Retina (tissue), 1 donor: ENCODE measurements around the gene GRM4.
A peak's percentile ranks its signal among the peaks of the same experiment; 100 is the strongest.

Experiments
- DNase-seq: peaks from one replicate; pipeline ENCODE4 v3.0.0-alpha.2; 2016

The GRM4 gene

DNA sequence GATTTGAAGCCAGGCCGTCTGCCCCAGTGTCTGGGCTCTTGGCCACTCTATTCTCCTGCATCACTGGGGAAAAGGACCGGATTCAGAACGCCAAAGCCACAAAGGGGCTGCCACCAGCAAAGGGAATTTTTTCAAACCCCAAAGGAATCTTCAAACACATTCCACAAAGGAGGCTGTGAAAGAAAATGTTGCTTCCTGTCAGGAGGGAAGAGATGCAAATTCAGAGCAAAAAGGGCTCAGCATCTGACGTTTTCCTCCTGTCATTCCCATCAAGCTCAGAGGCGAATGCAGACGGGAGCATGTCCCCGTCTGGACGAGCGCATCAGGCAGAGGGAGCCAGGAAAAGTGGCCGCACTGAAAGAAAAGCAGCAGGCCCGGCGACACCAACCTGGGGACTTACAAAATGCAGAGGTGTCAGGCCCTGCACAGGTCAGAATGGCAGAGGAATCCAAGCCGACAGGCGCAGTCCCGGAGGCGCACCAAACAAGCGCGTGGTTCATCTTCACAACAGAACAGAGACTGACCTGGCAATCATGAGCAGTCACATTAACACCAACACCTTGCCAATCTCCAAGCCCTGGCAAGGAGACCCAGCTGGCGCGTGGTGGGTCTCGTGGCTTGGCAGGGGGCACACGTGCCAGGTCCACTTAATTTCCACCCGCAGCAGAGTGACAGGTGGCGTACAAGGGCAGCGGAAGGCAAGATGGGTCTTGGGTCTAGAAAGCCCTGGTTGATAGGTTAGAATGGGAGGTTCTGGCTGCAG is 62.8 kb downstream of the GRM4 start:
- no peak for DNase-seq

DNA sequence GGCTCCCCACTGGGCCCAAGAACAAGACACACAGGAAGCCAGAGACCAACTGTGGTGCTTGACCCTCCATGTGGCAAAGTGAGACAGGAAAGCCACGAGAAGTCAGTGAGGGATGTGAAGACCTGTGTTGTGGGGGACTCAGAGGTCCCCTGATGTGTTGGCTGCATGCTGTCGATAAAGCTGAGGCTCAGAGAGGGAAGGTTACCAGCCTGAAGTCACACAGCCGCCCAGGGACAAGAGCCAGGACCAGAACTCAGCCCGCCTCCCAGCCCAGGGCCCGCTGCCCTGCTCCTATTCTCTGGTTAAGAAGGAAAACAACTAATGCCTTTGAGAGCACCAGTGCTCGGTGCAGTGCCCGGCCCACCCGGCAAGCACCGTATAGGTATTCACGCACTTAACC is 63.5 kb downstream of the GRM4 start:
- DNase-seq, result no peak

DNA sequence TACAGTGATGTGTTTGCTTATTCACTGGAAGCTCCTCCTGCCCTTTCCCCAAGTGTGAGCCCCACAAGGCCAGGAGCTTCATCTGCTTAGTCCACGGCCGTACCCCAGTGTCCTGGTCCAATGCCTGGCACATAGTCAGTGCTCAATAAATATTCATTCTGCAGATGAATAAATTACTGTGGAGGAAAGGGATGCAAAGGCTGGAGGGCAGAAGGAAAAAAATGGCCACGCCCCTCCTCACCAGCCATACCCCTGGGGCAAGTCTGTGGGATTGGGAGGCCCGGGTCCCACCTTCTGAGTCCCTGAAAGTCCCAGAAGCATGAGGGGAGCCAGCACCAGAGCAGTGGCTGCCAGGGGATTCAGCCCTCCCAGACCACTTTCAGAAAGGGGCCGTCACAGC is 65.5 kb downstream of the GRM4 start:
- DNase-seq, result no peak

DNA sequence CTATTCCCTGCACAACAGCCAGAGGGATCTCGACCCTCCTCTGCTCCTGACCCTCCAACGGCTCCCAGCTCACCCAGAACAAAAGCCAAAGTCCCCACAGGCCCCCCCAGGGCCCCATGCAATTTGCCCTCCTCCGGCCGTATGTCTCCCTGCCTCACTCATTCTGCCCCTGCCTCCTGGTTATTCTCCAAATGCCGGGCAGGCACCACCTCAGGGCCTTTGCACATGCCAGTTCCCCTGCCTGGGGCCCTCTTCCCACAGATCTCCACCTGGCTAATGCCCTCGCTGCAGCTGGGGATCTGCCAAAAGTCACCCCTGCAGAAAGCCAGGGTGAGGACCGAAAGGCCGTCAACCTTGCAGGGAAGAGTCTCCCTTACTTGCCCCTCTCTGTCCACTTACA is 66.0 kb downstream of the GRM4 start:
- DNase-seq, result no peak

DNA sequence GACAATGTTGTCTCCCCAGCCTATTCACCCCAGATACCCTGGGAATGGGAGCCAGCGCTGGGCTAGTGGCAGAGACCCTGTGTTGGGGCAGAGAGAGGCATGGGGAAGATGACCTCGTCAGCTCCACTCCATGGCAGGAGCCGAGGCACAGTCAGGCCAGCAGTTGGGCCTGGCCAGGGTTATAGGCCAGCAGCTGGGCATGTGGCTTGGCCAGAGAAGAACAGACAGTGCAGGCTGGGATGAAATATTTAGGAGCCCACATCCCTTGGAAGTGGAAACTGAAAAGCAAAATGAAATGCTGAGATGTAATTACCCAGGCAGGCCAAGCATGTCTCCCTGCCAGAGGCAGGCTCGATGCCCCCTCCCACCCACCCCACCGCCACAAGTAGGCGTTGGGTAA is 70.0 kb downstream of the GRM4 start:
- no peak for DNase-seq

DNA sequence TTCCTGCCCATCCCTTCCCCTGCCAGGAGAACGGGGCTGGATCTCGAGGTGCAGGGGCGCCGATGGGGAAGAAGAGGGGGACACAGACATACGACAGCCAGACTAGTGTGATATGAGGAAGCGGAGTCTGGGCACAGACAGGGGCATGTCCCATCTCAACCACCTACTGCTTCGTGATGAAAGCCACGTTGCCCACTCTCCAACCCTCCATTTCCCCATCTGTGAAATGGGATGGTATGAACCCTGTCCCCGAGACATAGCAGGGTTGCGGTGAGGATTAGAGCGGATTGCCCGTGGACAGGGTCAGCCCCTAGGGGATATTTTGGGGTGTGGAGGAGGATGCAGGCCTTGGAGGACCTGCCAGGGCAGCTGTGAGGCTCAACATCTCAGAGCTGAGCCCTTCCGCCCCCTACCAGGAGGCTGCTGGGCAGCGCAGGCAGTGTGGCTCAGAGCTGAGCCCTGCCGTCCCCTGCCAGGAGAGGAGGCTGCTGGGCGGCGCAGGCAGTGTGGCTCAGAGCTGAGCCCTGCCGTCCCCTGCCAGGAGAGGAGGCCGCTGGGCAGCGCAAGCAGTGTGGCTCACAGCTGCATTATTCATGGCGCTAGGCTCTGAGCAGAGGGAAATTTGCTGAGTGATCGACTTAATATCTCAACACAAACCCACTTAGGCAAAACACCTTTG is 71.7 kb downstream of the GRM4 start:
- no peak for DNase-seq

DNA sequence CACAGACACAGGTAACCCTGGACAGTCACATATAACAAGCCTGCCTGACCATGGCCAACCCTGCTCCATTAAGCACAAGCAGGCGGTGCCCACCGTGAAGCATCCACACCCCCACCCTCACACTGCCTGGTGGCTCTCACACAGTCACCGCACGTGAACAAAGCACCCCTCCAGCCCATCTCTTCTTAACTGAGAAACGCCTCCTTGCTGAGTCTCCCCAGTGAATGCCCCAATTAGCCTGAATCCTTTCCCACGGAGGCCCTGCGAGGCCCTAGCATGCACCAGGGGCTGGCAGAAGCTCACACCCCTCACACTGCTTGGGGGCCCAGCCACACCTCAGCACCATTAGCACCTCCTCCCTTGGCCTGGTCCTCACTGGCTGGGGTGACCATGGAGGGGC is 72.3 kb downstream of the GRM4 start:
- DNase-seq, result peak; percentile 57

DNA sequence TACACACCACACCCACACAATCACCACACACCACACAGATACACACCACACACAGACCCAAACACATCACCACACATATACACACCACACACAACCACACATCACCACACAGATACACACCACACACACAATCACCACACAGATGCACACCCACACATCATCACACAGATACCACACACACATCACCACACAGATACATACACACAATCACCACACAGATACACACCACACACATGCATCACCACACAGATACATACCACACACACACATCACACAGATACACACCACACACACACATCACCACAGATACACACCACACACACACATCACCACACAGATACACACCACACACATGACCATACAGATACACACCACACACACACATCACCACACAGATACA is 73.2 kb downstream of the GRM4 start:
- DNase-seq, result no peak

DNA sequence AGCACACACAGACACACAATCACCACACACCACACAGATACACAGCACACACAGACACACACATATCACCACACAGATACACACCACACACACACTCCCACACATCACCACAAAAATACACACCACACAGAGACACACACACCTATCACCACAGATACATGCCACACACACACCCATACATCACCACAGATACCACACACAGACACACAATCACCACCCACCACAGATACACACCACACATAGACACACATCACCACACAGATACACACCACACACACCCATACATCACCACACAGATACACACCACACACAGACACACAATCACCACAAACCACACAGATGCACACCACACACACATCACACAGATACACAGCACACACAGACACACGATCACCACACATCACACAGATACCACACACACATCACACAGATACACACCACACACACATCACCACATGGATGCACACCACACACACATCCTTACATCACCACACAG is 74.0 kb downstream of the GRM4 start:
- DNase-seq, result no peak

DNA sequence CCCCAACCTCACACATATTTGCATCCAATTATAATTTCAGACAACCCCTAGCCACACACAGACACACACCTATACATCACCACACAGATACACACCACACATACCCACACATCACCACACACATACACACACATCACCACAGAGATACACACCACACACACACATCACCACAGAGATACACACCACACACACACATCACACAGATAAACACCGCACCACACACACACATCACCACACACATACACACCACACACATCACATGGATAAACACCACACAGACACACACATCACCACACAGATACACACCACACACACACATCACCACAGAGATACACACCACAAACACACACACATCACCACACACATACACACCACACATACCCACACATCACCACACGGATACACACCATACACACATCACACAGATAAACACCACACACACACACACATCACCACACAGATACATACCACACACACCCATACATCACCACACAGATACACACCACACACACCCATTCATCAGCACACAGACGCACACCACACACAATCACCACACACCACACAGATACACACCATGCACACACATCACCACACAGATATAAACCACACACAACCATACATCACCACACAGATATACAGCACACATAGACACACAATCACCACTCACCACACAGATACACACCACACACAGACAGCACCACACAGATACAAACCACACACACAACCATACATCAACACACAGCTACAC is 74.6 kb downstream of the GRM4 start:
- no peak for DNase-seq

DNA sequence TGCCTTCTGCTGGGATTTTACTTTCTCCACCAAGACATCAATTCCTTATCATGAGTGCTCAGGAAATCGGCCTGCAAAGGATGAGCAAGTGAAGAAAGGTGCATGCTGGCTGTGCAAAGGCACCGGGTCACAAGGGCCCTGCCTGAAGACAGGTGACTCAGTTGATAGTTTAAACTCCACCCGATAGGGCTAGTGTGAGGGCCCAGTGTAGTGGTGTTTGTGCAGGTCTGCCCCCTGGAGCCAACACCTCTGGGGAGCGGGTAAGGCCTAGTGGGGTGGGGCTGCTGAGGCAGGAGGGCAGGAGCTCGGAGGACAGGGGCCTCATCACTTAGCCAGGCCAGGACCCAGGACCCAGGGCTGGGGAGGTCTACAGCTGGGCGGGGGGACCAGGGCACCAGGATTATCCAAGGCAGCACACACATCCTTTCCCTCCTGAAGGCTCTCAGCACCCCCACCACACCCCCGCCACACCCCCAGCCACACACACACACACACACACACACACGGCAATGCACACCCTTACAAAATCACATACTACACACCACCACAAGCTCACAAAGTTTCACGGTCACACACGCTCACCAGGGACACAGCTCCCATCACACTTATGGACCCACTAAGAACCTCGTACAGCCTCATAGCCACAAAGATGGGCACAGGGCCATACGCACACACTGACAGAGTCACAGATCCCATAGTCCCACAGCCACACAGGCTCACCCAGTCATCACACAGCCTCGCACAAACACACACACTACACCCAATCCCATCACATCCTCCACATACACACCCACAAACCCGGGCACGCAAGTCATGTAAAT is 75.4 kb downstream of the GRM4 start:
- DNase-seq, result no peak

DNA sequence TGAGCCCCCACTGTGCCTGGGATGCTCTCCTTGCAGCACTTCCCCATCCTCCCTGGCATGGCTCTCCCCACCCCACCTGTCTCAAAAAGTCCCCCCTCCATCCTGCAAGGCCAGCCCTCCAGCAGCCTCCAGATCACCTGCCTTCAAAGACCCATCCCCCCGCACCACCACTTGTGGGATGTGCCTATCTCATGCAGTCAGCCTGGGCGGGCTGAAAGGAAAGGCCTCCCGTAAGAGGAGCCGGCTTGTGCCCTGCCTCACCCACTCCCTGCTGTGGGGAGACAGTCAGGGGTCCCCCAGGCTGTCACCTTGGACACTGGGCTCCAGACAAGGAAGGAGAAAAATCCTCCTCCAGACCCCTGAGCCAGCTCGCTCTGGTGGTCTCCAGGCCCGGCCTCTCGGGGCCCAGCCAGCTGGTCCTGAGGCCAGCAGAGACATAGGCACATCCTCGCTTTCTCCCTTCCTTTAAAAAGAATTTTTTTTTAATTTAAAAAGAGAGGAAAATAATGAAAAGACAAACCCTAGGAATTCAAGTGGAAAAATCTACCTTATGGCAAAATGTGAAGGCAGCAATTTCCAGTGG is 77.3 kb downstream of the GRM4 start:
- no peak for DNase-seq

DNA sequence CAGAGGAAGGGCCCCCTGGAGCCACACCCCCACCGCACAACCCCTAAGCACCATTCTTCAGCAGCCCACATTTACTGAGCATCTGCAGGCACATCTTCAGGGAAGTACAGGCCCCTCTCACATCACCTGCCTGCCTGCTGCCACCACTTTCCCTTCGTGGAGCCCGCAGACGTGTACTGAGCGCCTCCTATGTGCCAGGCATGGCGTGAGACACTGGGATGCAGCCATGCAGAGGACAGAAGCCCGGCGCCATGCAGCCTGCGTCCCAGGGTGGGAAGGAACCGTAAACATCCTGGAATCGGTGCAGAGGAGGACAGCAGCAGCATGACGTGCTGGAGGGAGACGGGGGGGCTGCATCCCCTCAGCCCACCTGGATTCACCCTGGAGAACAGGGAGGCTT is 78.1 kb downstream of the GRM4 start:
- no peak for DNase-seq

DNA sequence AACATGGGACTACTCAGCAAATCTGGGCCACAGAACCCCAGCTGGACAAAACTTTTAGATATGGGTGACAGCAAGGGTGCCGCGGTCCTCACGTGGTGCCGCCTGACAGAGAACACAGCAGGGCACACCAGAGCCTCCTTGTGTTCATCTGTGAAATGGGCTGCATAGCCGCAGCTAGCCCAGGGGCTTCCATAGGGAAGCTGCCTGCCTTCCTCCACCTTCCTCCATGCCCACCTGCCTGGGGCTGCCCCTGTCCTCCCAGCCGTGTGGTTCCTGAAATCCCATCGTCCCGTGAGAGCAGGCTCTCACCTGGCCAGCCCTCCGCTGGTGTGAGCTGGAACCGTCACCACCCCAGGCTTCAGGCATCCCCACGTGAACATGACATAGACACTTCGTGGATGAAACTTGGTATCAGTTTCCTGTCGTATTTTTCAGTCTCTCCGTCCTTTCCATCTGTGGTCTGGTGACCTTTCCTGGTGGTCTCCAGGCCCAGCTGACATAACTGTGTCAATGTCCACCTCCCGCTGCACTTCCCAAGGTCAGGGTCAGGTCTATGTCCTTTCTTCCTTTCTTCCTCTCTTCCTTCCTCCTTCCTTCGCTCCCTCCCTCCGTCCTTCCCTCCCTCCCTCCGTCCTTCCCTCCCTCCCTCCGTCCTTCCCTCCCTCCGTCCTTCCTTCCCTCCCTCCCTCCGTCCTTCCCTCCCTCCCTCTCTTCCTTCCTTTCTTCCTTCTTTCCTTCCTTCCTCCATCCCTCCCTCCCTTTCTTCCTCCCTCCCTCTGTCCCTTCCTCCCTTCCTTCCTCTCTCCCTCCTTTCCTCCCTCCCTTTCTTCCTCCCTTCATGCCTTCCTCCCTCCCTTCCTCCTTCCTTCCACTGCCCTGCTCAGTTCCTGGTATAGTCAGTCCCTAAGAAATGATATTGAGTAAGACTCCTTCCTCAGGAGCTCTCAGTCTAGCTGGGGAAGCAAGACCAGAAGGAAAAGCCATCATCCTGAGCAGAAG is 78.8 kb downstream of the GRM4 start:
- no peak for DNase-seq

DNA sequence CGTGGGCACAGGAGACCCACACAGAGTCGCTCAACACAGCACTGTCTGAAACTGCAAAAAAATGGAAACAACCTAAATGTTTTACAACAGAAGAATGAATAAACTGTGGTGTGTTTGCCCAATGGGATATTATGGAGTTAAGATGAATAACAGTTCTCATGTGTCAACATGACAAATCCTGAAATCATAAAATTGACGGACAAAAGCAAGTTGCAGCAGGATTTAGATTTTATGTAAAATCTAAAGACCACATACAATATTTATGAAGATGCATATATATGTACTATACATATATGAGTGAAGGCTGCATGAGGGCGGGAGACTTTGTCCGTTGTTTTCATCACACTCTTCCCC is 79.7 kb downstream of the GRM4 start:
- no peak for DNase-seq

DNA sequence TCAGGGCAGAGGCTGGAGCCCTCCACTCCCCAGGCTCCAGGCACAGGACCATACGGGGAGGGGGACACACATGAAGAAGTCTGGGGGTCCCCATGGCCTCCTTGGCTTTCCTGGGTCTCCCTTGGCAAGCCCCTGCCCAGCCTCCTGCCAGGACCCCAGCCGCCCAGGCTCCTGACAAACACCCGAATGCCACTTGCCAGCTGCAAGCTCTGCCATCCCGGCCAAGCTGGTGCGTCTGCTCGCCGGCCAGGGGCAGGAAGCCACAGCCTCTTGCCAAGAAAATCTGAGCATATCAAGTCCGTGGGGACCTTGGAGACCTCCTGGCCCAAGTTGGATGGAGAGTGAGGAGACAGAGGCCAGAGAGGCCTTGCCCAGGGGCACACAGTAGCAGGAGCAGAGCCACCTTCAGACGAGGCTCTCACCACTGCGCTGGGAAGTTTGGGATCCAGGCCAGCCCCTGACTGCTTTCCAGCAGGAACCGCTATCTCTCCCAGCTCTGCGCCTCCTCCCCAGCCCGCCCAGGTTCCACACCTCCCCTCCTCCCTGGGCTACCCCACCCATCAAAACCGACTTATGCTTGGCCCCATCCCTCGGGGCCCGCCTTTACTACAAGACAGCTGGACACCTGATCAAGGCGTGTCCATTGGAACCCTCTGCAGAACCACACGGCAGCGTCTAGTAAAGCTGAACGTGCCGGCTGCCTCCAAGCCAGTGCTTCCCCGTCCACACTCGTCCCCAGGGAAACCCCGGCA is 80.2 kb downstream of the GRM4 start:
- no peak for DNase-seq

DNA sequence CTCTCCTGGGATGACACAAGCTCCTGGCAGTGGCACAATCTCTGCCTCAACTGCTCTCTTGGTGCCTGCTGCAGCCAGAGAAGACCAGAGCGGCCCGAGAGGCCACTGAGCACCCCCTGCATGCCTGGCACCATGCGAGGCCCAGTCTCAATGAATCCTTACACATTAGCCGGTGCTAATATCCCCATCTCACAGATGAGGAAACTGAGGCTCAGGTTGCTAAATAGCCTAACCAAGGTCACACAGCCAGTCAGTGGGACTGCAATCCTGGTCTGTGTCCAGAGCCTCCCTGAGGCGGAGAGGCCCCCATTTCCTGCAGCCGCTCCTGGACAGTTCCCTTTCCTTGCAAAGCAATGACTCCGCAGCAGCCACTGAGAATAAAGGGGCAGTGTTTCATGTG is 81.2 kb downstream of the GRM4 start:
- DNase-seq, result no peak

DNA sequence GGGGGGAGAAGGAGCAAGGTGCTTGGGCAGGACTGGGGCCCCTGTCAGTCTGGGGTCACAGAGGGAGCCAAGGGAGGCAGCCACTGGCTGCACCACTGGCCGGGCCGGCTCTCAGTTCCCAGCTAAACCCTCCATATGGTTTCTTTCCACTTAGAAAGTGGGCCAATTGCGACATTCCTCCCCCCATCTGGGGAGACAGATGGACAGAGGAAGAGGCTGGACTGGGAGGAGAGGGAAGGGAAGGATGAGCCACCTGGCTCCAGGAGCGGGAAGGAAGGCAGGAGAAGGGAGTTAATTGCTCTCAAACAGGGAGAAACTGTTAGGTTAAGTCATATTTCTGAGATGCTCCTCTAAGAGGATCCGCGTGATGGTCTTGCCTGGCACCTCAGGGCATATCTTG is 82.2 kb downstream of the GRM4 start:
- no peak for DNase-seq

DNA sequence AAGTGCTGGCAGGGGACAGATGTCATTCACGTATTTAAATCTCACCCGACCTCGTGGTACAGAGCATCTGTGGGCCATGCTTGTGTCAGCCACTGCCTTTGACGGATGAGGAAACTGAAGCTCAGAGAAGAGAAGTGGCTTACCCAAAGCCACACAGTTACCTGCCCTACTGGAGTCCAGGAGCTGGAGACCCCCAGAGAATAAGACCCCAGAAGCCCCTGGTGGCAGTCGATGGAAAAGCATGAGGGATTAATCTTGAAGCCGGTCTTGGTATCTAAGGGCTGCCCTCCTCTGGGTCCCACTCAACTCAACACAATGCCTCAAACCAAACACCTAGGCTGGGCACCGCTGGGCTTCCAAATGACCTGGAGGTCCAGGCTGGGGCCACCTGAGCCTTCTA is 83.1 kb downstream of the GRM4 start:
- DNase-seq, result no peak

DNA sequence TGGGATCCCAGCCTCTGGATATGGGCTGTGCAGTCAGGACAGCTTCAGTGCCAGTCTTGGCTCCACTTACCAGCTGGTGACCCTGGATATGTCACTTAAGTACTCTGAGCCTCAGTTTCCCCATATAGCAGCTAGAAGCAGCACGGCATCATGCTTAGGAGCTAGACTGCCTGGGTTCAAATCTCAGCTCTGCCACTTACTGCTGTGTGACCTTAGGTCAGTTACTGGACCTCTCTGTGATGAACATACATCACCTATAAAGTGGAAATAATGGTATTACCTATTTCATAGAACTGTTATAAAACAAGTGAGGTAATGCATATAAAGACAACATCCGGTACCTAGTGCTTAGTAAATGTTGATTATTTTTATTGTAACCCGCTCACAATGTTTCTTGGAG is 83.7 kb downstream of the GRM4 start:
- no peak for DNase-seq

DNA sequence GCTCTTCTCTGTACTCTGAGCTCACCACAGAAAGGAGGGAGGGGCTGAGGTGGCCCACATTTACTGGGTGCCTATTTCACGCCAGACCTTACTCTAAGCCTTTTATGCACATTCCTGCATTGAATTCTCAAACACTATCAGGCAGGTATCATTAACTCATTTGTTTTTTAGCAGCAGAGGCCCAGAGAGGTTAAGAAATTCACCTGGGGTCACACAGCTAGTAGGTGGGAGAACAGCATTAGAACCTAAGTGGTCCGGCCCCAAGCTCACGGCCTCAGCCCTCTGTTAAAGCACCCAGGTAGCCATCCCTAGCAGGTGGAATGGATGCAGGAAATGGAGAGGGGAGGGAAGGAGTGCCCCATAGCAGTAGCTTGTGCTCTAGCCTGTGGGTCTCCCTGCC is 84.5 kb downstream of the GRM4 start:
- DNase-seq, result no peak
